ENCODE data around the gene CAMKMT.

DNA sequence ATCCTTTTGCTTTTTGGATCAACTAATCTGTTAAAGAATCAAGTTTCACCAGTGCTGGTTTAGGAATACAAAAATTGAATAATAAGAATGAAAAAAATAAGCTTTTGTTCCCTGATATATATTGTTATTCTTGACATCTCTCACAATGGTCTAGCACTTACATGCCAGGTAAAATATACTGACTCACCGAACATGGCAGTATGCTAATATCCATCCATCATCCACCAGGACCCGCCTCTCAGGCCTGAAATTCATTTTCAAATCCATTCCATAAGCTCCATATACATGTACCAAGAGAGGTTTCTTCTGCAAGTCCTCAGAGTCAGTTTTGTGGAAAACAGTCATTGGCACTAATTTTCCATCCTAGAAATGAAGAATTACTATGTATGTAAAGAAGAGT, 33.0 kb upstream of the CAMKMT start:
- TF ChIP-seq POLR2A (IDR thresholded peaks at IDR 0.05) (no peak), EP300 (IDR thresholded peaks at IDR 0.05) (no peak), CTCF (IDR thresholded peaks at IDR 0.05) (no peak)
